ENCODE measurements around the gene KCNK15.

Gene KCNK15

DNA sequence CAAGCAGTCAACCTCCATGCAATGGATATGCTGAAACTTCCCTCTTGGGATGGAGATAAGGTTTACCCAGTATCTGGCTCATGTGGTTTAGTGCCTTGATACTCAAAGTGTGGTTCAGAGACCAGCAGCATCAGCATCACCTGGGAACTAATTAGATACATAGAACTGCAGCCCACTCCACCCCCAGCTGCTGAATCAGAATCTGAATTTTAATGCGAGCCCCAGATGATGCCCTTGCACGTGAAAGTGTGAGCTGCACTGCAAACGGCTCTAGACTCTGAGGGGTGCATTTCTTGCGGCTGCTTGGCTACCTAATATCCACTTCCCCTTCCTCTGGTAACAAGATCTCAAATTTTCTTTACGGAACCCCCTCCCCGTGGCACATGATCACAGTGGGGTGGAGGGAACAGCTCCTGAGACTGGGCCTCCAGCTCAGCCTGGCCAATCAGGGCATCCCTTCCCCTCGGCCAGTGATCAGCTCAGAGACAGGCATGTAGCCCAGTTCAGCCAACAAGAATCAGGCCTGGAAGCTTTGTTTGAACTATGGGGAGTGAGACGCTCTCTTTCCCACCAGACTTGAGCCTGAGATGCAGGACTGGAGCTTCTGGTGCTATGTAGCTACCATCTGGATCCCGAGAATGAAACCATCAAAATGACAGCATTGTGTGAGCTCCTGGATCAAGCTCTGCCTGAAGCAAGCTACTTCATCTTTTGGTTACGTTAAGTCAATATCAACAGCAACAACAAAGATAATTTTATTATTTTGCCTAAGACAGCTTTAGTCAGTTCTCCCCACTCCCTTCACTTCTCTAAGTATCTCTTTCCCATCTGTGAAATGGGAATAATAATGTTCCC lies 12.8 kb downstream of the KCNK15 start:
- TF ChIP-seq, protein P1, sequence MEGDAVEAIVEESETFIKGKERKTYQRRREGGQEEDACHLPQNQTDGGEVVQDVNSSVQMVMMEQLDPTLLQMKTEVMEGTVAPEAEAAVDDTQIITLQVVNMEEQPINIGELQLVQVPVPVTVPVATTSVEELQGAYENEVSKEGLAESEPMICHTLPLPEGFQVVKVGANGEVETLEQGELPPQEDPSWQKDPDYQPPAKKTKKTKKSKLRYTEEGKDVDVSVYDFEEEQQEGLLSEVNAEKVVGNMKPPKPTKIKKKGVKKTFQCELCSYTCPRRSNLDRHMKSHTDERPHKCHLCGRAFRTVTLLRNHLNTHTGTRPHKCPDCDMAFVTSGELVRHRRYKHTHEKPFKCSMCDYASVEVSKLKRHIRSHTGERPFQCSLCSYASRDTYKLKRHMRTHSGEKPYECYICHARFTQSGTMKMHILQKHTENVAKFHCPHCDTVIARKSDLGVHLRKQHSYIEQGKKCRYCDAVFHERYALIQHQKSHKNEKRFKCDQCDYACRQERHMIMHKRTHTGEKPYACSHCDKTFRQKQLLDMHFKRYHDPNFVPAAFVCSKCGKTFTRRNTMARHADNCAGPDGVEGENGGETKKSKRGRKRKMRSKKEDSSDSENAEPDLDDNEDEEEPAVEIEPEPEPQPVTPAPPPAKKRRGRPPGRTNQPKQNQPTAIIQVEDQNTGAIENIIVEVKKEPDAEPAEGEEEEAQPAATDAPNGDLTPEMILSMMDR (IDR thresholded peaks at IDR 0.05) = no peak

DNA sequence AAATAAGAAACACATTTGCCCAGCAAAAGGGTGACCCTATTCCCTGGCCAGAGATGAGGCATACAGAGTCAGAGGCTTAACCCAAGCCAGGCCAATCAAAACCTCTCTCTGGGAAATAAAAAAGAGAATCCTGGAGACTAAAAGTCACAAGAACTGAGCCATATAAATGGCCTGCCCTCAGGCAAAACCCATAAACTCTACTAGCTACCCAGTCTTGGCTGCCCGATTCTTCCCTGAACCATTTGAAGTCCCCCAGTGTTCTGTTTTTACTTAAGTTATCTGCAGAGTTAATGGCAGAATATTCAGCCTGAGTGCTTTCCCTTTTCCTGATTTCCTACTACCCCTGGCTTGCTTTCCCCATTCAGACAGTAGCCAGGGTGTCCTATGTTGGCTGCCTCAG lies 13.9 kb downstream of the KCNK15 start:
- TF ChIP-seq, protein P1 (IDR thresholded peaks at IDR 0.05) = no peak

DNA sequence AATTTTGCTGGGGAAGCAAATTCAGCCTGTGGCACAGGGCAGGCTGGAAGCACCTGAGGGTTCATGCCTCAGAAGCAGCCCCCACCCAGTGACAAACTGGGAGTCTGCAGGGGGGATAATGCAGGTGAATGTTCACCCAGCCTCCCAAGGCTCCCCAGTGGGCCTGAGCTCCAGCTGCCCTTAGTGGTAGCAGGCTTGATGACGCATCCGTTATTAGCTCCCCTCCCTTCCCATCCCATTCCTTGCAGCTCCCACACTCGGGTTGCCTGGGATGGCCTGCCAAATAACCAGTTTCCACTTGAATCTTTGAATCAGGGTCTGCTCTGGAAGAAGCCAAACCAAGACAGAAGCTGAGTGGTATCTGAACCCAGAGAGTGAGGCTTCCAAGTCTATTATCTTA lies 15.8 kb downstream of the KCNK15 start:
- TF ChIP-seq, protein P1 (IDR thresholded peaks at IDR 0.05) = no peak

DNA sequence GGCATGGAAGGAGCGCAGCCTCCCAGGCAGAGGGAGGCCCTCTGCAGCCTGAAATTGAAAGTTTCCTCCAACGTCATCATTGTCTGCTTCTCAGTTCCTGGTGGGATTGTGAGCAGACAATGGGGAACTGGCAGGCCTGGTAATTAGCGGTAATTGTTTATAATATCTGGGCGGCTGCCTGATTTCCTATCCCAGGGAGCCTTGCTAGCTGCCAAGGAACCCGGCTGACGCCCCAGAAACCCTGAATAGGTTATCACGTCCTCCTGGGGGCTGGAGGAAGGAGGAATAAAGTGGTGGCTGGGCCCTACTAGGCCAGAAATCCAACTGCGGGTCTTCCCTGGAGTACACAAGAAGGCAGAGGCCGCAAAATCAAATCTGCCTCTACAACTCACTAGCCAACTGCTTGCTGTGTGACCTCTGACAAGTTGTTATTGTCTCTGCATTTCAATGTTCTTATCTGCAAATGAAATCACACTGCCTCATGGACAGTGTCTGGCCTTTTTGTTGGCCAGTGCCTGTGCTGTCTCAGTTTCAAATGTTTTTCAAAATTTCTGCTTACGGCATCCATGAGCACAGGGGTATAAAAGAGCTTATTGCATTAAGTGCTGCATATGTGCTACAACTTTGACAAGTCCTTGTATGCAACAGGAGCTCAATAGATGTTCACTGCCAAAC lies 16.9 kb downstream of the KCNK15 start:
- TF ChIP-seq, protein P1 (IDR thresholded peaks at IDR 0.05) = no peak

DNA sequence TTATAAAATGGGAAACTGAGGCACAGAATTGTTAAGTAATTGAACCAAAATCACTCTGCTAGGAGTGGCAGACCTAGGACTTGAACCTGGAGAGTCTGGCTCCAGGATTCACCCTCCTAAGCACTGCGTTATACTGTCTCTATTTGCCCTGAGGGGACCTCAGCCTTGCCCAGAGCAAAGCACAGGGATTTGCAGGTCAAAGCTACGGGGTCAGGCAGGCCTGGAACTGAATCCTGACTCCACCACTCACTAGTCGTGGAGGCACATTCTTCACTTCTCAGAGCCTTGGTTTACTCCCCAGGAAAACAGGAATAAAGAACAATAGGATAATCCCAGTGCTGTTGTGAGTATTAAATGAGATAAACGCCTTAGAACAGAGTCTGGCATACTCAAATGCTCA lies 19.4 kb downstream of the KCNK15 start:
- TF ChIP-seq, protein P1 (IDR thresholded peaks at IDR 0.05) = no peak

DNA sequence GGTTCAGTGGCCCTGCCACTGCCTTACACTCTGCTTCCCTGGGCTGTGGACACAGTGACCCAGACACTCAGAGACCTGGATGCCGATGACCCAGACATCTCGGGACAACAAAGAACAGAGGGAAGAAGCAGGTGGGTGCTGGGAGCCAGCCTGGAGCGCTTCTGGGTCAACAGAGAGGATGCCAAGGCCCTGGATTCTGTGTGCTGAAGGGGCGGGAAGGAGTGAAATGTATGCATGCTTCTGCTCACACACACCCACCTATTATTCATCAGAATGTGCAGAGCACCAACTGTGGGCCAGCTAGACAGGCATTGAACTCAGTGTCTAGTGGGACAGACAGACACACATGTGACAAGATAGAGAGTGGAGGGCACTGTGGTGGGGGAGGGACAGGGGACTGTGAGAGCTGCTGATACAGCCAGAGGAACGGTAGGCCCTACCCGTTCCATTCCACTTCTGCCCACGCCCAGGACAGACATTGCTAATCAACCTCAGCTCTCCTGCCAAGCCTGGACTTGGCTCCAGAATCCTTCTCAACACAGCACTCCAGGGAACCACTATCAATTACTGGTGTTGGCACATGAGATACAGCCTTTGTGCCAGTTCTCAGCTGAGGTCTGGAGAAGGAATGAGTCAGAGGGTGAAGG lies 20.2 kb downstream of the KCNK15 start:
- TF ChIP-seq, protein P1 (IDR thresholded peaks at IDR 0.05) = no peak

DNA sequence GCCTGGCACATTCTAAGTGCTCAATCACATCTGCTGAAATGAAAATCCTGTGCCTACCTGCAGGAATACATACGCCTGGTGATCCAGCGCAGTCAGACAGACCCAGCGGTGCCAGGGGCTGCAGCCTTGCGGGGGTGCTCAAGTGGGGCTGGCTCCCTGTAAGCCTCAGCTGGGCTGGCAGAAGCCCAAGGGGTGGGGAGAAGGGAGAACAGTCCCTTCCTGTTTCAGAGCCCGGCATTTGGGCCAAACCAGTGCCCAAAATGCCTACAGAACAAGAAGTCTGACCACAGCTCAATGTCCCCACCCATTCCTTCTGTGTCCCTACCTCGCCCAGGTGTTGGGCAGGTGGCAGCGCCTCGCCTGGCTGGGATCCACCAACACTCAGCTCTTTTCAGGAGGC lies 22.6 kb downstream of the KCNK15 start:
- TF ChIP-seq, protein P1 (IDR thresholded peaks at IDR 0.05) = no peak

Measured in LNCAP (cell line).